LNCAP (cell line): ENCODE measurements around the gene DOK3.

Experiments
- TF ChIP-seq, protein P1 (sequence below): fragments of 450-650 bp; IDR thresholded peaks from 2 replicates; pipeline ENCODE4 v1.5.1; 2017; ENCODE audit warnings: mild to moderate bottlenecking

The DOK3 gene

DNA sequence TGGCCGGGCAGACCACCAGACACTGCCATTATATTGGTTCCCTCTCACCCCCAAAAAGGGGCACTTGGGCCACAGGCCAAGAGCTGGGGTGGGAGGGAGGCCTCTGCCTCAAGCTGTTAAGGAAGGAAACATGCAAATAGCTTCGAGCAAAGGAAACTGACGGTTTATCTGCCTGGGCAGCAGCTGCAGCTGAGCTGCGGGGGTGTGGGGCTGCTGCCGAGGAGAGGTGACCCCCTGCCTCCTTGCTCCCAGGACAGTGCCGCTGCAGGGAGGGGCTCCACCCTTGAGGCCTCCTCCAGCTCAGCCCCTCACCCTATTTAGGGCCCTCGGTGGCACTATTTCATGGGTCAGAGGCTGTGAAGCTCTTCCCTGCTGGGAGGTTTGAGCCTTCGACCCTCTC lies 789 bp downstream of the DOK3 start:
- TF ChIP-seq, protein P1, sequence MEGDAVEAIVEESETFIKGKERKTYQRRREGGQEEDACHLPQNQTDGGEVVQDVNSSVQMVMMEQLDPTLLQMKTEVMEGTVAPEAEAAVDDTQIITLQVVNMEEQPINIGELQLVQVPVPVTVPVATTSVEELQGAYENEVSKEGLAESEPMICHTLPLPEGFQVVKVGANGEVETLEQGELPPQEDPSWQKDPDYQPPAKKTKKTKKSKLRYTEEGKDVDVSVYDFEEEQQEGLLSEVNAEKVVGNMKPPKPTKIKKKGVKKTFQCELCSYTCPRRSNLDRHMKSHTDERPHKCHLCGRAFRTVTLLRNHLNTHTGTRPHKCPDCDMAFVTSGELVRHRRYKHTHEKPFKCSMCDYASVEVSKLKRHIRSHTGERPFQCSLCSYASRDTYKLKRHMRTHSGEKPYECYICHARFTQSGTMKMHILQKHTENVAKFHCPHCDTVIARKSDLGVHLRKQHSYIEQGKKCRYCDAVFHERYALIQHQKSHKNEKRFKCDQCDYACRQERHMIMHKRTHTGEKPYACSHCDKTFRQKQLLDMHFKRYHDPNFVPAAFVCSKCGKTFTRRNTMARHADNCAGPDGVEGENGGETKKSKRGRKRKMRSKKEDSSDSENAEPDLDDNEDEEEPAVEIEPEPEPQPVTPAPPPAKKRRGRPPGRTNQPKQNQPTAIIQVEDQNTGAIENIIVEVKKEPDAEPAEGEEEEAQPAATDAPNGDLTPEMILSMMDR = no peak

DNA sequence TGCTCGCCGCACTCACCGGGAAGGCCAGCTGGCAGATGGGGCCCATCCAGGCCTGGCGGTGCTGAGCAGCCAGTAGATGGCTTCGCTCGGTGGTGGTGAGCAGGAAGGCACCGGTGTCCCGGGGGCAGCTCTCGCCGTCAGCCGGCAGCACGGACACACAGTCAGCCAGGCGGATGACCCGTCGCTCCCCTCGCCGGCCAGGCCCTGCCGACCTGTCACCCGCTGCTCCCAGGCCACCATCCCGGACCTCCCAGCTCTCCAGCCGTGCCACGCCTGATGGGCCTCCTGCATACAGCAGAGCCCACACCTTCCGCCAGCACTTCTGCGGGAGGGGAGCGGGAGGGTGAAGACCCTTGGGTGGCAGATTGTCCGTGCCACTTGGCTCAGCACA lies 1.4 kb downstream of the DOK3 start:
- TF ChIP-seq, protein P1 = no peak

DNA sequence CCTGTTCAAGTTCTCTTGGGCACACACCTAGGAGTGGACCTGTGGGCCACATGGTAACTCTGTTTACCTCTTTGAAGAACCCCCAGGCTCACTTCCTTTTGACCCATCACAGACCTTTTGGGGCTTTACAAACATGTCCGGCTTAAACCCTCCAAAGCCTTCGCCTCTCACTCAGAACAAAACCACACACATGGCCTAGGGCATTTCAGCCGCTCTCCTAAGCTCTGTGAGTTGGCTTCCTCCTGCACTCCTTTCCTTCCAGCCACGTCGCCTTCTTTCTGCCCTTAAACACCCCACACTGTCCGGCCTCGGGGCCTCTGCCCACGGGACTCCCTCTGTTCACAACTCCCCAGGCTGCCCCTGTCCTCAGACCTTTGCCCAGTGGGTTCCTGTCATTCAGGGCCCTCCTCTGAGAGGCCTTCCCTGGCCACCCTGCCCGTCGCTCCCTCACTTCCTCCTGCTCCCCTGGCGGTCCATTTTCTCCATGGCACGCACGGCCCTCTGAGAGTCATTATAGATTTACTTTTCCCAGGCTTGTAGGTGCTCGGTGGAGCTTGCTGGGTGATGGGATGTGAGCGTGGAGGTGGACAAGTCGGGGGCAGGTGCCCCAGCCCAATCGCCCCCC lies 1.9 kb downstream of the DOK3 start:
- TF ChIP-seq, protein P1 = no peak

DNA sequence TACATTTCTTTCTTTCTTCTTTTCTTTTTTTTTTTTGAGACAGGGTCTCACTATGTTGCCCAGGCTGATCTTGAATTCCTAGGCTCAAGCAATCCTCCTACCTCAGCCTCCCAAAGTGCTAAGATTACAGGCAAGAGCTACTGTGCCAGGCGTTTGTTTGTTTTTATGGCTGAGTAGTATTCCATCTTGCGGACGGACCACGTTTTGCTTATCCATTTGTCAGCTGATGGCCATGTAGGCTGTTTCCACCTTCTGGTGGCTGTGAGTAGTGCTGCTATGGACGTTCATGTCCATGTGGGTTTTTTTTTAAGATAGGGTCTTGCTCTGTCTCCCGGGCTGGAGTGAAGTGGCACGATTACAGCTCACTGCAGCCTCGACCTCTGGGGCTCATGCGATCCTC lies 2.5 kb downstream of the DOK3 start:
- TF ChIP-seq, protein P1 = no peak

DNA sequence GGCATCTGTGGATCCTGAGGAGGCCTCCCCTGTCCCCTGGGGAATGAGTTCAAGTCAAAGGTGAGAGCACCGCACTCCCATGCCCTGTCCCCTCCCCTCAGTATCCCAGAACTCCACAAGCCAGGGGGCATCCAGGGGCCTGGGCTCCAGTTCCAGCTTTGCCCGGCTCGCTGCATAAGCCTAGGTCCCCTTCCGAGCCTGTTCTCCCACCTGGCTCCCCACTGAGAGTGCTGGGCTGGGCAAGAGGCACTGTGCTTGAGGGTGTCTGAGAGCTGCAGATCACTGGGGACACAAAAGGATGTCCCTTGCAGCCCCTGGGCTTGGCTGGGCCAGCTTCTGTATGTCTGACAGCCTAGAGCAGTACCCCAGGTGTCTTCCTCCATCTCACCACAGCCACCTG lies 4.6 kb downstream of the DOK3 start:
- TF ChIP-seq, protein P1 = no peak

DNA sequence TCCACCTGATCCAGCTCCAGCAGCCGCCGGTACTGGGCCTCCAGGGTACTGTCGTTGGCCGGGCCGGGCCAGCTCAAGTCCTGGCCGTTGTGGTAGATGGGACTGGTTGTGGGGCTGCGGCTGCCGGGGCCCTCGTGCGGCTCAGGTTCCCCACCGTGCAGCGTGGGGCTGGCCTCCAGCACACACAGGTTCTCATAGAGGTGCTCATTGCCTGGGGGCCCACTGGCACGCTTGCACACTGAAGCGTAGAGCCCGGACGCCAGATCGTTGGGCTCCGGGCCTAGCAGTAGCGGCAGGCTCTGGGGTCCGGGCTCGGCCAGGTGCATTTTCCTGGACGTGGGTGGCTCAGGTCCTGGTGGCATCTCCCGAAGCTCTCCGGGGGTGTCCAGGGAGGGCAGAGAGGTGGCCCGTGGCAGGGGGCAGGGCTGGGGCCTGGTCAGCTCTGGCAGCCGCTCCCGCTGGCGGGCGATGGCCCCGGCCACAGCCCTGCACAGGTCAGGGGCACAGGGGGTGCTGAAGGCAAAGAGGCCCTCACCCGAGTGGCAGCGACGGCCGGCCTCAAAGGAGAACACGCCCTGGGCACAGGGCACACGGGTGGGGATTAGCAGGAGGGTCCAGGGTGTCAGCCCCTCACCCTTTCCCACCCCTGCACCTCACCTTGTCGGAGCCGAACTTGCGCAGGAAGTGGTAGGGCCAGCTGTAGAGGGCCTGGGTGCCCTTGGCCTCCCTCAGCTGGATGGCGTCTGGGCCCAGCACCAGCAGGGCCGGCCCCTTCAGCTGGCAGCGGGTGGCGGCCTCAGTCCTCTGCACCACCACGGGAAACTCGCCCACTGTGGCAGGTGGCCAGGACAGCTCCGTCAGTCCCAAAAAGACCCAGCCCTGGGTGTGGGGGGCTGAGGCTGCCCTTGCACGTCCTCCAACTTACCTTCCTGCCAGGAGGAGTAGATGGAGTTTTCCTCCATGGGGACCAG lies 5.3 kb downstream of the DOK3 start:
- TF ChIP-seq, protein P1 = no peak

DNA sequence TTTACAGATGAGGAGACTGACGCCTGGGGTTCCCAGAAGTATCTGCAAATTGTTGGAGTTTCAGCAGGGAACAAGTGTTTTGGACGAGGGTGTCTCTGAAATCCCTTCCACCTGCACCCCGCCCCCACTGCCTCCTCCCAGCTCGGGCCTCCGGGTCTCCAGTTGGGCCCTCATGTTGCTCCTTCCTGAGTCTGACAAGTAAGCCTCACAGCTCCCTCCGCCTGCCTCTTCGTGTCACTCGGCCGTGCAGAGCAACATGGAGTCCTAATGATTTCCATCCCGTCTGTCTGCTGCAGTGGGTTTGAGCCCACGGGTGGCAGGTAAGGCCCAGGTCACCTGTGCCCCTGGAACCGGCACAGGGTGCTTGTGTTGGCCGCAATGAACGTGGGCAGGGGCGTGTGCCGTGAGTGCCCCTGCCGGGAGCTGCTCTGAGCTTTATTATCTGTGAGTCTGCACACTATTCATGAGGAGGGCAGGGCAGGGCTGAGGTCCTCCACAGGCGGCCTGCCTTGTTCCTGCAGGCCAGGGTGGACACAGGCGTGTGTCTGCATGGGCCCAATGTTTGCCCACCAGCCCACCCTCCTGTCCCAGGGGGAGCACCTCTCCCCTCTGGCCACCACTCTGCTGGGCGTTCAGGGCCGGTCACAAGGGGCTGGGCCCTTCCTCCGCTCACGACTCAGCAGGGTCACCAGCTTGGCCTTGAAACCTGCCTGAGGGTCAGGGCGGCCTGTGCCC lies 6.1 kb downstream of the DOK3 start:
- TF ChIP-seq, protein P1 = no peak
